Activated T-helper 17 cell treated with anti-CD3 and anti-CD28 coated beads, Interleukin-2, amount 50 U/mL, for 72 hours (primary cell): Measurements from ENCODE around the gene ATF3. TPM values are rescaled to one million over a fixed set of nuclear protein-coding genes. Genes with fewer than 3 reads are reported as not detected.
"Not testable (repeated sequence)": the region's sequence is repeated elsewhere in the genome, so short reads cannot be mapped to it uniquely, and the experiment has no call there.

ENCODE experiments used
- ATAC-seq: fragments of 150-1000 bp; cut with Tn5 transposase; replicated peaks from 2 replicates; pipeline ENCODE4 v1.10.0; 2021; ENCODE audit warnings: mild to moderate bottlenecking, moderate library complexity
- H3K27ac Mint-ChIP-seq: one replicate; pipeline ENCODE4 v1.8.0; 2022; ENCODE audit warnings: mixed read lengths
- H3K27me3 Mint-ChIP-seq: one replicate; pipeline ENCODE4 v1.8.0; 2022; ENCODE audit warnings: mixed read lengths
- H3K36me3 Mint-ChIP-seq: one replicate; pipeline ENCODE4 v1.8.0; 2022; ENCODE audit warnings: low read depth, mild to moderate bottlenecking, mixed read lengths
- H3K4me1 Mint-ChIP-seq: one replicate; pipeline ENCODE4 v1.8.0; 2022; ENCODE audit warnings: mixed read lengths
- H3K4me3 Mint-ChIP-seq: one replicate; pipeline ENCODE4 v1.8.0; 2022; ENCODE audit warnings: mild to moderate bottlenecking, mixed read lengths
- H3K9me3 Mint-ChIP-seq: one replicate; pipeline ENCODE4 v1.8.0; 2022; ENCODE audit warnings: mixed read lengths
- total RNA-seq, 2 donors: library from RNA; stranded (reverse); gene quantifications; one replicate each; pipeline ENCODE4 v1.2.3, GENCODE V29; 2022

ATF3 gene
- total RNA-seq, 2 donors from 2014 or later = 26.7 to 35.6 TPM

GRCh38 chr1:212639524-212639923 lies 31.0 kb downstream of the ATF3 start:
- H3K27ac Mint-ChIP-seq, H3K9me3 Mint-ChIP-seq, H3K36me3 Mint-ChIP-seq, ATAC-seq, H3K4me3 Mint-ChIP-seq: not testable (repeated sequence)
- peaks cover 19% of the 10 kb centered on the region for H3K27me3 Mint-ChIP-seq
- peaks cover 17% of the 10 kb centered on the region for H3K4me1 Mint-ChIP-seq

DNA sequence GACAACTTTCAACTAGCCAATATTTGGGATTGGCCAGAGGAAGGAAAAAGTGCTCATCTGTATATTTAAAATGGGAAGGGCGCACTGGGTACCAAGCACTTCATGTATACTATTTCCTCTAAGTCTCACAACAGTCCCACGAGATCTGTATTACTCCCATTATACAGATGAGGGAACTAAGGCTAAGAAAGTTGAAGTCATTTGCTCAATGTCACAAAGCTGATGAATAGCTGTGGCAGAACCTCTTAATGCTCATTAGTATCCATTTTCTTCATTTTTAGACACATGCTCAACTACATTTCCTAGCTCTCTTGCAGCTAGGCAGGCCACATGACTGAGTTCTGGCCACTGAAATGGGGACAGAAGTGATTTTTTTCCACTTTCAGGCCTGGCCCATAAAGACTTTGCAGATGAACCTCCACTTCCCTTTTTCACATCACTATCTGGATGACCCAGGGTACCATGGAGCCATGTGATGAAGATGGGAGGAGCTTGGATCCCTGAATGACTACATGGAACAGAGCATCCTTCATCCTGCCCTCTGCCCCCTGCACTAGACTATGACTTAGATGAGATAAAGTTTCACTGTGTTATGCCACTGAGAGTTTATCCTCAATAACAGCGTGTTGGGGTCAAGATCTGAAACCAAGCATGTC lies 31.8 kb downstream of the ATF3 start:
- Mint-ChIP-seq H3K36me3 (no peaks in the 10 kb centered on the region), H3K9me3 (no peaks in the 10 kb centered on the region), H3K27me3 (peaks cover 22% of the 10 kb centered on the region), H3K4me3 (no peak overlapping the region), H3K4me1 (peaks cover 12% of the 10 kb centered on the region), H3K27ac (no peak overlapping the region)
- ATAC-seq = no peak

- no peak overlapping the region for H3K4me3 Mint-ChIP-seq
- no peak overlapping the region for H3K27ac Mint-ChIP-seq
- ATAC-seq = no peak
- H3K4me1 Mint-ChIP-seq = no peaks in the 10 kb centered on the region
- H3K36me3 Mint-ChIP-seq = no peaks in the 10 kb centered on the region
- H3K27me3 Mint-ChIP-seq = peaks cover 23% of the 10 kb centered on the region
- no peaks in the 10 kb centered on the region for H3K9me3 Mint-ChIP-seq
Observed at GRCh38 chr1:212641956-212642355, 33.4 kb downstream of the ATF3 start.

- peaks cover 18% of the 10 kb centered on the region for H3K27me3 Mint-ChIP-seq
- no peak overlapping the region for H3K4me3 Mint-ChIP-seq
- H3K4me1 Mint-ChIP-seq = no peaks in the 10 kb centered on the region
- no peak for ATAC-seq
- no peaks in the 10 kb centered on the region for H3K36me3 Mint-ChIP-seq
- H3K9me3 Mint-ChIP-seq = no peaks in the 10 kb centered on the region
- H3K27ac Mint-ChIP-seq = no peak overlapping the region
Observed at GRCh38 chr1:212643877-212644276, 35.3 kb downstream of the ATF3 start.

- Mint-ChIP-seq H3K4me1 (no peaks in the 10 kb centered on the region), H3K4me3 (no peak overlapping the region), H3K27ac (no peak overlapping the region), H3K27me3 (peaks cover 14% of the 10 kb centered on the region), H3K36me3 (no peaks in the 10 kb centered on the region), H3K9me3 (no peaks in the 10 kb centered on the region)
- ATAC-seq = no peak
Observed at GRCh38 chr1:212644866-212645545, 36.4 kb downstream of the ATF3 start.

DNA sequence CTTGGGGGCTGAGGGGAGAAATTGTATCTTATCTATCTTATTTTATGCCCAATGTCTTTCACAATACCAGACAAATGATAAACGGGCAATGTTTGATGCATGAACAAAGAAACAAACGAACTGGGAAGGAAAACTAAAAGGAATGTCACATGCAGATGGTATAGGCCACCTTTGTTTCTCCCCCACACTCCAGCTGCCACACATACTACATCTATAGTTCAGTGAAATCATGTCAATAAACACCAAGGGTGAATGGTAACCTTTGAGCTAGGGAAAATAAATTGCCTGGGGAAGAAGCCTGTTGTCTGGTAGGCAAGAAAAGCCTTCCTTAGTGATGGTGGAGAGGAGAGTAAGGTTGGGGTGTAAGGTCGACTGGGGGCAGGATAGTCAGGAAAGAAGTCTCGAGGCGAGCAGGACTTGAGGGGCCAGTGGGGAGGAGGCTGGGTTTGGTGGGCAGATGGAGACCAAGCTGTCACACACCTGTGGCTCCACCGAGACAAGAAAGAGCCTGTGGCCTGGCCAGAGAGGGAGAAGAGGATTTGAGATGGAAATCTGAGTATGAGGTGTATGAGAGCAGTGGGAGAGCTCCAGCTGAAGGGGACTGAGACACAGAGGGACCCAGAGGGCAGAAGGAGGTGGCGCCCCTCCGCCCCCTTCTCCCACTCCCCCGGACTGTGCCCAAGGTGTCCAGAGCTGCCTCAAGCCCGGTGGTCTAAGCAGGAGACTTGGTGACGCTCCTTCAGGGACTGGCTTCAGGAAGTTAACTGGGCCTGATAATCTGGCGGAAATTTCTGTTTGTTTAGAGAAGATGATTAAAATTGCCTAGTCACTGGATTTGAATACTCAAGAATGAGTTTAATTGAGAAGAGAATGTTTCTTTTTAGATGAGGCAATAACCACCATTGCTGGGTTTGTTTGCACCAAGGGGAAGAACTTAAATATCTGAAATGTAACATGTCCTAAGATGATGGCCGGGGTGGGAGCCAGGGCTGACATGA lies 37.3 kb downstream of the ATF3 start:
- Mint-ChIP-seq H3K36me3 (no peaks in the 10 kb centered on the region), H3K4me1 (no peaks in the 10 kb centered on the region), H3K27ac (no peak overlapping the region), H3K9me3 (no peaks in the 10 kb centered on the region), H3K27me3 (peaks cover 12% of the 10 kb centered on the region), H3K4me3 (no peak overlapping the region)
- ATAC-seq = no peak

GRCh38 chr1:212646588-212646987 lies 38.0 kb downstream of the ATF3 start:
- H3K36me3 Mint-ChIP-seq = no peaks in the 10 kb centered on the region
- H3K4me1 Mint-ChIP-seq = no peaks in the 10 kb centered on the region
- no peaks in the 10 kb centered on the region for H3K9me3 Mint-ChIP-seq
- H3K27me3 Mint-ChIP-seq = peaks cover 7% of the 10 kb centered on the region
- H3K27ac Mint-ChIP-seq = no peak overlapping the region
- H3K4me3 Mint-ChIP-seq = no peak overlapping the region
- ATAC-seq = no peak

DNA sequence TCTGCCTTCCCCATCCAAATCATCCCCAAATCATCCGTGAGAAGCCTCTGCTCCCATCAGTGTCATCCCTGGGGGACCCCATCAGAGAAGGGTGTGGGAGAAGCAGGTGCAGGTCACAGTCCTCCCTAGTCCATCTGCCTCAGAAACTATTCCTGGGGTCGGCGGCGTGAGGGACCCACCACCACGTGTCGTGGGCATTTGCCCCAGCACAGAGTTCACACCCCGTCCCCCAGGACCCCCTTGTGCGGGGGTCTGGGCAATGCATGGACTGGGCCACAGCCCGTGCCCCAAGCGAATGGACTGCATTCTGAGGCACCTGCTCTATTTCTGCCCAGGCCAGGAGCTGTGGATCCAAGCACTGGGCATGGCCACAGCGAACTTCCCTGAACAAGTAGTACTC lies 38.4 kb downstream of the ATF3 start:
- Mint-ChIP-seq H3K27me3 (peaks cover 7% of the 10 kb centered on the region), H3K27ac (no peak overlapping the region), H3K4me1 (no peaks in the 10 kb centered on the region), H3K4me3 (no peak overlapping the region), H3K36me3 (no peaks in the 10 kb centered on the region), H3K9me3 (no peaks in the 10 kb centered on the region)
- ATAC-seq = no peak

GRCh38 chr1:212648431-212648830 lies 39.9 kb downstream of the ATF3 start:
- Mint-ChIP-seq H3K36me3 (no peaks in the 10 kb centered on the region), H3K27me3 (peaks cover 4% of the 10 kb centered on the region), H3K9me3 (no peaks in the 10 kb centered on the region), H3K27ac (no peak overlapping the region), H3K4me1 (no peaks in the 10 kb centered on the region), H3K4me3 (no peak overlapping the region)
- no peak for ATAC-seq

DNA sequence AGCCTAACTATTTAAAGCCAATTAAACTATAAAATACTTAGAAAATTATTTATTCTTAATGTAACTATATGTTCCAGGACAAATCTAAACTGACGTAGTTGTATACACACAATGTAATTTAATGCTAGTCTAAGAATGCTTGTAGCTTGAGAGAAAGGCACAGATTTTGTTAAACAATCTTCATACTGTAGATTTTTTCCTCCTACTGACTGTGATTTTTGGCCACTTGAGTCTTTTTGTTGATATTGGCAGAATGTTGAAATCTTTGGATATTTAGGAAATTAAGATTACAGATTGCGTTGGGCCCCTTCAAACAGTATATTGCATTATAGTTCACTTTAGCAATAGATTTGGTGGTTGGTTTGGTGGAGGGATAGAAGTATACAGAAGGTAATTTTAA lies 40.5 kb downstream of the ATF3 start:
- Mint-ChIP-seq H3K9me3 (no peaks in the 10 kb centered on the region), H3K4me3 (no peak overlapping the region), H3K36me3 (no peaks in the 10 kb centered on the region), H3K27me3 (peaks cover 7% of the 10 kb centered on the region), H3K4me1 (no peaks in the 10 kb centered on the region), H3K27ac (no peak overlapping the region)
- ATAC-seq = no peak

DNA sequence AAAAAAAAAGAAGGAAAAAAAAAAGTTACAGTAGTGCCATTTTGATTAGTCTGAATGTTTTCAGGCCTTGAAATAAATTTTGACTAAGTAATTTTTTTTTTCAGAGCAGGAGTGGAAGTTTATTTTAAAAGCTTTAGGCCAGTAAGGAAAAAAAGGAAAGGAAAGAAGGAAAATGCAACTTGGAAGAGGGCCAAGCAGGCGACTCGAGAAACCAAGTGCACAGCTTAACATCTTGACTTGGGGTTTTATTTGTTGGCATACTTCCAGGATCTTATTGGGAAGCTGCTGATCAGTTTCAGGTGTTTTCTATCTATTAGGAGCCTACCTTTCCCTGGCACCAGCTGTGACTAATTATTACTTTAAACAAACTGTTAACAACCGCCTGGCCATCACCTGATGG lies 41.7 kb downstream of the ATF3 start:
- Mint-ChIP-seq H3K4me1 (no peaks in the 10 kb centered on the region), H3K4me3 (no peak overlapping the region), H3K27me3 (peaks cover 15% of the 10 kb centered on the region), H3K27ac (no peak overlapping the region), H3K36me3 (no peaks in the 10 kb centered on the region), H3K9me3 (no peaks in the 10 kb centered on the region)
- ATAC-seq = no peak

GRCh38 chr1:212651521-212651920 lies 43.0 kb downstream of the ATF3 start:
- no peak for ATAC-seq
- H3K4me1 Mint-ChIP-seq = no peaks in the 10 kb centered on the region
- H3K36me3 Mint-ChIP-seq = no peaks in the 10 kb centered on the region
- H3K27me3 Mint-ChIP-seq = peaks cover 13% of the 10 kb centered on the region
- H3K9me3 Mint-ChIP-seq = no peaks in the 10 kb centered on the region
- H3K4me3 Mint-ChIP-seq = no peak overlapping the region
- H3K27ac Mint-ChIP-seq = no peak overlapping the region

GRCh38 chr1:212651977-212652376 lies 43.4 kb downstream of the ATF3 start:
- peaks cover 13% of the 10 kb centered on the region for H3K27me3 Mint-ChIP-seq
- ATAC-seq = no peak
- H3K4me3 Mint-ChIP-seq = no peak overlapping the region
- H3K27ac Mint-ChIP-seq = no peak overlapping the region
- H3K36me3 Mint-ChIP-seq = no peaks in the 10 kb centered on the region
- H3K4me1 Mint-ChIP-seq = no peaks in the 10 kb centered on the region
- no peaks in the 10 kb centered on the region for H3K9me3 Mint-ChIP-seq

DNA sequence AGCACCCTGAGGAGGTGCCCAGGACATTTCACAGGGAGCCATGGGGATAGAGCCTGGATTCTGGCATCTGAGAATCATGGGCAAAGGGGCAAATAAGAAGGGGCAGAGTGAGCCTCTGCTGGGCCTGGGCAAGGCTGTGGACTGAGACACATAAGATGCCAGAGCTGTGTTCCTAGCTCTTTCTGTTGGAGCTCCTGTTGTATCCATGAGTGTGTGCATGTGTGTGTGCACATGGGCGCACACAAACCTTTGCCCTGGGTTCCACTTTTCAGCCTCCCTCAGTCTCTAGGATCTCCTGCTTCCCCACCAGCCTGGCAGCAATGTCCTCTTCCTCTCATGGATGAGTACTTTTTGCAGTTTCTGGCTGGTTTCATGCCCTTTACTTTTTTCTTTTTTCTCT lies 44.0 kb downstream of the ATF3 start:
- H3K36me3 Mint-ChIP-seq = no peaks in the 10 kb centered on the region
- no peak overlapping the region for H3K27ac Mint-ChIP-seq
- no peak overlapping the region for H3K4me3 Mint-ChIP-seq
- ATAC-seq = no peak
- no peaks in the 10 kb centered on the region for H3K4me1 Mint-ChIP-seq
- H3K9me3 Mint-ChIP-seq = no peaks in the 10 kb centered on the region
- H3K27me3 Mint-ChIP-seq = peaks cover 18% of the 10 kb centered on the region
